Calu3 (cell line): Measurements from ENCODE around the gene MIPOL1. TPM values are rescaled to one million over a fixed set of nuclear protein-coding genes. Genes with fewer than 3 reads are reported as not detected.

ENCODE experiments used
- BruUV-seq: library from RNA; stranded (reverse); fragments of 400-500 nt; replicated peaks from 2 replicates; lab custom pipeline; 2021; lab: Mats Ljungman, UMichigan
- CTCF ChIA-PET: fragments of 300-600 bp; sonication (Branson Sonifier 250); formaldehyde crosslinking; loops from one replicate; lab custom pipeline; 2022; ENCODE audit warnings: antibody characterized with exemption; lab: Charles Lee
- DNase-seq: peaks from one replicate; pipeline ENCODE4 v3.0.0; 2022
- H3K27ac Mint-ChIP-seq: one replicate; pipeline ENCODE4 v1.8.0; 2022; ENCODE audit warnings: mixed read lengths; ENCODE audit not compliant: unreplicated experiment
- H3K27me3 Mint-ChIP-seq: one replicate; pipeline ENCODE4 v1.8.0; 2022; ENCODE audit warnings: mixed read lengths; ENCODE audit not compliant: unreplicated experiment
- H3K36me3 Mint-ChIP-seq: one replicate; pipeline ENCODE4 v1.8.0; 2022; ENCODE audit warnings: mild to moderate bottlenecking, moderate library complexity, mixed read lengths; ENCODE audit not compliant: insufficient read depth, unreplicated experiment
- H3K4me1 Mint-ChIP-seq: one replicate; pipeline ENCODE4 v1.8.0; 2022; ENCODE audit warnings: mild to moderate bottlenecking, low read depth, mixed read lengths; ENCODE audit not compliant: unreplicated experiment
- H3K4me3 Mint-ChIP-seq: one replicate; pipeline ENCODE4 v1.8.0; 2022; ENCODE audit warnings: mild to moderate bottlenecking, low read depth, moderate library complexity, mixed read lengths; ENCODE audit not compliant: unreplicated experiment
- H3K9me3 Mint-ChIP-seq: one replicate; pipeline ENCODE4 v1.8.0; 2022; ENCODE audit warnings: low read depth, mixed read lengths; ENCODE audit not compliant: unreplicated experiment
- intact Hi-C: fragments of 100-400 bp; cut with micrococcal nuclease; formaldehyde crosslinking; loops from one replicate; pipeline ENCODE4 v1.10.0; 2022; ENCODE audit not compliant: unreplicated experiment
- total RNA-seq: library from RNA; stranded (reverse); gene quantifications from 2 replicates; pipeline ENCODE4 v1.2.3, GENCODE V29; 2022
- TF ChIP-seq, protein P1 (sequence below): fragments of 200-600 bp; IDR thresholded peaks from one replicate; pipeline ENCODE4 v1.8.0; 2022; ENCODE audit warnings: antibody characterized with exemption; ENCODE audit not compliant: unreplicated experiment

Gene MIPOL1
- total RNA-seq, 1 experiment from 2014 or later = 27.2 TPM

DNA sequence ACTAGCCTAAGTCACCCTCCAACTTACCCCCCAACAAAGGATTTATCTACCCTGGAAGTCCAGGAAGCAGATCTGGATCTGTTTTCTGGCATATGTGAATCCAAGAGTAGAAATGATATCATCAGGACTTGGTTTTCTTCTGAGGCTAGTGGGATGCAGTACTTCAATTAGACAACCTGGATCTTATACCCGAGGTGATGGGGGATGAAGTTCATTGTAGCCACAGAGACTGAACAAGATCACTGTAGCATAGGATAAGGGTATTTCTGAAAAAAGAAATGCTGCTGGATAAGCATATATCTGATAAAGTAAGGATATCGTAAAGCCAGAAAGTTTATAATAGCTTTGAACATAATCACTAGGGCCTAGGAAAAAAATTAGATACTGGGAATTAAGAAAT is 222.9 kb downstream of the MIPOL1 start:
- H3K27me3 Mint-ChIP-seq = no peaks in the 10 kb centered on the region
- no TSS peak for BruUV-seq
- no peaks in the 10 kb centered on the region for H3K36me3 Mint-ChIP-seq
- peak overlapping the region; percentile 72 for H3K27ac Mint-ChIP-seq
- CTCF ChIA-PET = no interaction called here
- H3K9me3 Mint-ChIP-seq = no peaks in the 10 kb centered on the region
- DNase-seq = no peak
- H3K4me3 Mint-ChIP-seq = peak overlapping the region; percentile 65
- H3K4me1 Mint-ChIP-seq = peaks cover 9% of the 10 kb centered on the region
- TF ChIP-seq, protein P1, sequence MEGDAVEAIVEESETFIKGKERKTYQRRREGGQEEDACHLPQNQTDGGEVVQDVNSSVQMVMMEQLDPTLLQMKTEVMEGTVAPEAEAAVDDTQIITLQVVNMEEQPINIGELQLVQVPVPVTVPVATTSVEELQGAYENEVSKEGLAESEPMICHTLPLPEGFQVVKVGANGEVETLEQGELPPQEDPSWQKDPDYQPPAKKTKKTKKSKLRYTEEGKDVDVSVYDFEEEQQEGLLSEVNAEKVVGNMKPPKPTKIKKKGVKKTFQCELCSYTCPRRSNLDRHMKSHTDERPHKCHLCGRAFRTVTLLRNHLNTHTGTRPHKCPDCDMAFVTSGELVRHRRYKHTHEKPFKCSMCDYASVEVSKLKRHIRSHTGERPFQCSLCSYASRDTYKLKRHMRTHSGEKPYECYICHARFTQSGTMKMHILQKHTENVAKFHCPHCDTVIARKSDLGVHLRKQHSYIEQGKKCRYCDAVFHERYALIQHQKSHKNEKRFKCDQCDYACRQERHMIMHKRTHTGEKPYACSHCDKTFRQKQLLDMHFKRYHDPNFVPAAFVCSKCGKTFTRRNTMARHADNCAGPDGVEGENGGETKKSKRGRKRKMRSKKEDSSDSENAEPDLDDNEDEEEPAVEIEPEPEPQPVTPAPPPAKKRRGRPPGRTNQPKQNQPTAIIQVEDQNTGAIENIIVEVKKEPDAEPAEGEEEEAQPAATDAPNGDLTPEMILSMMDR = no peak
- intact Hi-C loops = loop anchor here (2.0 to 10.0 kb wide), 3 partner anchors 30 to 170 kb away; no protein-coding TSS in a partner anchor

DNA sequence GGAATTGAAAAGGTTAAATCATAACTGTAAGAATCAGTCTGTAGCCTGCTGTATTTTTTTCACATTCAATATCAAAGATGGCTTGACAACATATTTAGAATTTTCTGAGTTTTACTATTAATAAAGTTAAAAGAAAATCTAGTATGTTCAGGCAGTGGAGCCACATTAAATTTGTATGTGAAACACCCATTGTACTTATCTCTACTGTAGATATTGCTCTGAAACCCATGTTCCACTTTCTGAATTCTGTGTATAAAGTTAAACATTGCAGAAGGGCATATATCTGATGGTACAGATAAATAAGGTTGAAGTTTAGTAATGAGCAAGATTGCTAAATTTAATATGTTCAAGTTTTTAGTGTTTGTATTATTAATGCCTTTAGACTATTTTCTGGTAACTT is 224.6 kb downstream of the MIPOL1 start:
- H3K36me3 Mint-ChIP-seq = no peaks in the 10 kb centered on the region
- intact Hi-C loops = loop anchor here (2.0 to 10.0 kb wide), 3 partner anchors 70 to 168 kb away; no protein-coding TSS in a partner anchor

DNA sequence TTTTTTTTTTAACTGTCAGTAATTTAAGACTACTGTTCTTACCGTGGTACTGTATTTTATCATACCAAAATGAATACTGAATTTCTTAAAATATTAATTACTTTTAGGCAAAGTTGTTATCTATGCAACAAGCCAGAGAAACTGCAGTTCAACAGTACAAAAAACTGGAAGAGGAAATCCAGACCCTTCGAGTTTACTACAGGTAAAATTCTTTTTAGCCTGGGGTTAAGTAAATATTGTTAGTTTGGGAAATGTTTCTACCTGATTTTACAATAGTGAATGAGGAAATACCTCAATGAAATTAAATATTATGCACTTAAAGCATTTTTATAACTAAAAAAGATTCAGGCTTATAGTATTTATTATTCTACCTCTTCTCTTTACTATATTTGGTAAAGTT is 225.0 kb downstream of the MIPOL1 start:
- CTCF ChIA-PET = no interaction called here
- Mint-ChIP-seq H3K4me3 (no peak overlapping the region), H3K36me3 (no peaks in the 10 kb centered on the region), H3K27me3 (no peaks in the 10 kb centered on the region), H3K27ac (peak overlapping the region; percentile 23), H3K9me3 (no peaks in the 10 kb centered on the region), H3K4me1 (peaks cover 20% of the 10 kb centered on the region)
- intact Hi-C loops = loop anchor here (1.0 to 10.0 kb wide), 4 partner anchors 70 to 168 kb away; no protein-coding TSS in a partner anchor
- TF ChIP-seq, protein P1 = no peak
- DNase-seq = no peak
- no TSS peak for BruUV-seq

More for the DNA sequence above, 224.6 kb downstream of the MIPOL1 start:
- H3K9me3 Mint-ChIP-seq = no peaks in the 10 kb centered on the region
- CTCF ChIA-PET = no interaction called here
- BruUV-seq = no TSS peak
- peaks cover 15% of the 10 kb centered on the region for H3K4me1 Mint-ChIP-seq
- H3K4me3 Mint-ChIP-seq = no peak overlapping the region
- TF ChIP-seq, protein P1 = no peak
- DNase-seq = no peak
- H3K27ac Mint-ChIP-seq = peak overlapping the region; percentile 23
- no peaks in the 10 kb centered on the region for H3K27me3 Mint-ChIP-seq

DNA sequence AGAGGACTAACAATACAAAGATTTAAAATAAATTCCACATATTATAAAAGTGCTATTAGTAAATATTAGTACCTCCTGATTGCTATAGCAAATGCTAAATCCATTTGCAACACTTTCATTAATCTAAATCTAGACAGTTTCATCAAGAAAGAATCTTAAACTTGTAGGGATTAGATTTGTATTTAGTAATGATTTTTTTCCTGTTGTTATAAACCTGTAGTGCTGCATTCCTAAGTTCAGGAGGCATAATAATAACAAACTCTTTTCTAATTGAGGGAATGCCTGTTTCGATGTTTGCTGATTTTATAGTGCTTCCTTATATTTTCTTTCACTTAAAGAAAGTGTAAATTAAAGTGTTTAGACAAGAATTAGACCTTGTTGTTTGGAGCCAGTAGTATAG is 231.2 kb downstream of the MIPOL1 start:
- H3K4me1 Mint-ChIP-seq = peaks cover 46% of the 10 kb centered on the region
- DNase-seq = no peak
- CTCF ChIA-PET = interaction anchor here (0.6 to 0.7 kb wide), 3 partner anchors 41 to 286 kb away, joined by 3 read pairs; no protein-coding TSS in a partner anchor
- intact Hi-C loops = loop anchor here (2.0 to 10.0 kb wide), 2 partner anchors 66 to 174 kb away; no protein-coding TSS in a partner anchor
- H3K36me3 Mint-ChIP-seq = peaks cover 5% of the 10 kb centered on the region
- BruUV-seq = no TSS peak
- no peaks in the 10 kb centered on the region for H3K9me3 Mint-ChIP-seq
- no peaks in the 10 kb centered on the region for H3K27me3 Mint-ChIP-seq
- no peak overlapping the region for H3K4me3 Mint-ChIP-seq
- peak overlapping the region; percentile 81 for H3K27ac Mint-ChIP-seq
- TF ChIP-seq, protein P1 = no peak
